Fibroblast of mammary gland (primary cell): Measurements from ENCODE around the gene PLA2G4D.

Experiments used
- DNase-seq: peaks from one replicate; pipeline ENCODE4 v3.0.0-alpha.2; 2010; ENCODE audit warnings: low read depth
- H3K4me3 ChIP-seq: 2 replicates; pipeline ENCODE4 v1.5.1; 2011; ENCODE audit warnings: low read depth, mild to moderate bottlenecking, low read length, moderate library complexity; ENCODE audit not compliant: control insufficient read depth
- TF ChIP-seq, protein P1 (sequence below): conservative IDR thresholded peaks from 2 replicates; pipeline ENCODE4 v1.5.1; 2011; ENCODE audit warnings: low read depth, low read length, inconsistent platforms; ENCODE audit not compliant: control insufficient read depth, insufficient read depth

The PLA2G4D gene

DNA sequence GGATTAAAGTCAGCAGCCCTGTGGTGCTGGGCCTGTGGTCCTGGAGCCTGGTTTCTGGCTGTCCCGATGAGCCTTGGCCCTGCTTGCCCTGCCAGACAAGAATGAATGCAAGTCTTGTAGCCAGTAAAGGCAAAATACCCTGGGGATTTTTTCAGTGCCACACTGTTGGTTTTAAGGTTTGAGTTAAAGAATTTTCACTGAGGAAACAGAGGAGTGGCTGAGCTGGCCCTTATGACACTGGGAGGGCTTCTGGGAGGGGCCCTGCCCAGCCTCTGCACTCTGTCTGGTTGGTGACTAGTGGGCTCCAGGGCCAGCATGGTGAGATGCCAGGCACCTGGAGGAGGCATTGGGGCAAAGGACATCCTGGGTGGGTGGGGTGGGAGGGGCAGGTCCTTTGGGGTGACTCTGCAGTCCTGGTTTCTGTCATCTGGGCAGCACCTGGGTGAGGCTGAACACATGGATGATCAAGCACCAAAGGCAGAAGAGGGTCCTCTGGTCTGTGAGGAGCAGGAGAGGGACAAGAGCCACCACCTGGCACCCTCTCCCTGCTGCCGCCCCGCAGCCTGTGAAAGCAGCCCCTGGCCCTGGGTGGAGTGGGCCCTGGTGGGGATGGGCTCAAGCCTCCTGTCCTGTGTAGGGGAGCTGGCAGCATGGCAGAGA, 61.0 kb downstream of the PLA2G4D start:
- TF ChIP-seq, protein P1, sequence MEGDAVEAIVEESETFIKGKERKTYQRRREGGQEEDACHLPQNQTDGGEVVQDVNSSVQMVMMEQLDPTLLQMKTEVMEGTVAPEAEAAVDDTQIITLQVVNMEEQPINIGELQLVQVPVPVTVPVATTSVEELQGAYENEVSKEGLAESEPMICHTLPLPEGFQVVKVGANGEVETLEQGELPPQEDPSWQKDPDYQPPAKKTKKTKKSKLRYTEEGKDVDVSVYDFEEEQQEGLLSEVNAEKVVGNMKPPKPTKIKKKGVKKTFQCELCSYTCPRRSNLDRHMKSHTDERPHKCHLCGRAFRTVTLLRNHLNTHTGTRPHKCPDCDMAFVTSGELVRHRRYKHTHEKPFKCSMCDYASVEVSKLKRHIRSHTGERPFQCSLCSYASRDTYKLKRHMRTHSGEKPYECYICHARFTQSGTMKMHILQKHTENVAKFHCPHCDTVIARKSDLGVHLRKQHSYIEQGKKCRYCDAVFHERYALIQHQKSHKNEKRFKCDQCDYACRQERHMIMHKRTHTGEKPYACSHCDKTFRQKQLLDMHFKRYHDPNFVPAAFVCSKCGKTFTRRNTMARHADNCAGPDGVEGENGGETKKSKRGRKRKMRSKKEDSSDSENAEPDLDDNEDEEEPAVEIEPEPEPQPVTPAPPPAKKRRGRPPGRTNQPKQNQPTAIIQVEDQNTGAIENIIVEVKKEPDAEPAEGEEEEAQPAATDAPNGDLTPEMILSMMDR, result no peak
- no peak overlapping the region for H3K4me3 ChIP-seq
- no peak for DNase-seq

DNA sequence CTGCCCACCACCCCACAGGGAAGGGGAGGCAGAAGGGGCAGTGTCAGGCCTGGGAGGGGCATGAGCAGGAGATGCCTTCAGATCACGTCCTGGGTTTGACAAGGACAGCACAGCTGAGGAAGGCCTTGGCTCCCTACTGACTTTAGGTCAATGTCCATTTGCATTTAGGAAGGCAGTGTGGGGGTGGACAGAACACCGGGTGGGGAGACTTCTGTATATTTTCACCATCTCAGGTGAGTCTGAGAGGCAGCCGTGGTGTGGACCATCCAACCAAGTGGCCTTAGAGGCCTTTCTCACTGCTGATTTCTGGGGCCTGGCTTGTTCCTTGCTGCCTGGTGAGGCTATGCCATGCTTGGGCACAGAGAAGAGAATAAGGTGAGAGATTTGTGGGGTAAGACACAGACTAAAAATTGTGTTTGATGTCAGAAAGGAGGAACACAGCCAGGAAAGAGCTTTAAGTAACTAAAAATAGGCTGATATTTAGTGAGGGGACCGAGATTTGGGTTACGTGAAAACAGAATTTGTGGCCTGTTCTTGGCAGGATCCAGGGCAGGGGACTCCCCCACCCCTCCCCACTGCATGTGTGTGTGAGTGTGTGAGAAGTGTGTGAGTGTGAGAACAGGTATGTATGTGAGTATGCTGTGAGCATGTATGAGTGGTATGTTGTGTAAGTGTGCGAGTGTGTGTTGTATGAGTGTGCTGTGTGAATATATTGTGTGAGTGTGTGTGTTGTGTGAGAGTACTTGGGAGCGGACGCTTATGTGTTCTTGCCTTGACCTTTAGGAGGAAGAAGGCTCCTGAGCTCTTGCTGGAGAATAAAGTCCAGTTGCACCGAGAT, 61.8 kb downstream of the PLA2G4D start:
- no peak for DNase-seq
- H3K4me3 ChIP-seq, result no peak overlapping the region
- TF ChIP-seq, protein P1, result no peak

DNA sequence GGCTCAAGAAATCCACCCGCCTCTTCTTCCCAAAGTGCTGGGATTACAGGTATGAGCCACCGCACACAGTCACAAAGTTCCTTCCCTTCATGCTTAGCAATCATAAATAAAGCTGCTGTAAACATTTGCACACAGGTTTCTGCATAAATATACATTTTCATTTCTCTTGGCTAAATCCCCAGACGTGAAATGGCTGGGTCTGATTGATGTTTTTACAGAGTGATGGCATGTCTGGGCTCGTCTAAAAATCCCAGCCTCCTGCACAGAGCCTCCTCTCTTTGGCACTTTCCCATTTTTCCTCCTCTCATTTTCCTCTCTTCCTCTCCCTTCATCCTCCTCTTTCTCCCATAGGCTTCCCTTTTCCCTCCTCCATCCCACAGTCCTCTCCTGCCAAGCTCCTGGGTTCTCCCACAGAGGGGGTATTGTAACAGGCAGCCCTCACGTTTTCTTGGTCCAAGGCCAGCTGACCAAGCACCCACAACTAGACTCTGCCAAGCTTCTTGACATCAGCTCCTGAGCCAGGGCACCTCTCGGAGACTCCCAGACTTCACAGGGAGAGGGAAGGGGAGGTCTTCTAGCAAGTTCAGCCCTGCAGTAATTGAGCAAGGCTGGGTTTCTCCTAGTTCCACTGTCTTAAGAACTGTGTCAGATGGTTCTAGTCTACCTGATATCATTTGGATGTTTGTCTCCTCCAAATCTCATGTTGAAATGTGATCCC, 63.0 kb downstream of the PLA2G4D start:
- H3K4me3 ChIP-seq, result no peak overlapping the region
- TF ChIP-seq, protein P1, result no peak
- no peak for DNase-seq

DNA sequence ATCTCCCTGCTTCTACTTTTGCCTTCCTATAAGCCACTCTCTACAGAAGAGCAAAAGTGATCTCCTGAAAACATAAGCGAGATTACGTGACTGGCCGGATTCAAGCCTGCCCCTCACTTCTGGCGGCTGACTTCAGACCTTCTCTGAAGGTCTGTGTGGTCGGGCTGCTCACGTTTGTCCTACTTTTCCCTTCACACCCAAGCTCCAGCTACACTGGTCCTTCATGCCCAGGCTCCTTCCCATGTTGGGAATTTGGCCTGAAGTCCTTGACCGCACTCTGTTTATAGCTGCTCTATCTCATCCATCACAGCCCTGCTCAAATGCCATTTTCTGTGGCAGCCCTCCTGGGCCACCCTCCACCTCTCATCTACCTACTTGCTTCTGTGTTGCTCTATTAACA, 66.8 kb downstream of the PLA2G4D start:
- TF ChIP-seq, protein P1, result no peak
- DNase-seq, result no peak
- no peak overlapping the region for H3K4me3 ChIP-seq

DNA sequence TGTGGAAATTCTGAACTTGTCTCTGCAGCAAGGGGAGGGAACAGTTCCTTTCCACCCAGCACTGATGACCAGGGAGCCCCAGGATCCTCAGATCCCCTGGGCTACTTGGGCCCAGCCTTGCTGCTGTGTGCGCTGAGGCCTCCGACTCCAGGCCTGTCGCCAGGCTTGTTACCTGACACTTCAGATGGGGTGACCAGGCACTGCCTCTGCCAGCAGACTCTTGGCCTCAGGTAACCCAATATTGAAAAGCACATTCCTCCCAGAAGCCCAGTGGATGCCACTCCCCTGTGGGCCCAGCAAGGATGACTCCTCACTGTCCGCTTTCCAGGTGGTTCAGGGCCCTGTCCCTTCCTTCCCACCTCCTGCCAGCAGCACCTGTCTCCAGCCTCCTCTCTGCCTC, 70.1 kb downstream of the PLA2G4D start:
- TF ChIP-seq, protein P1, result no peak
- H3K4me3 ChIP-seq, result no peak overlapping the region
- DNase-seq, result no peak

DNA sequence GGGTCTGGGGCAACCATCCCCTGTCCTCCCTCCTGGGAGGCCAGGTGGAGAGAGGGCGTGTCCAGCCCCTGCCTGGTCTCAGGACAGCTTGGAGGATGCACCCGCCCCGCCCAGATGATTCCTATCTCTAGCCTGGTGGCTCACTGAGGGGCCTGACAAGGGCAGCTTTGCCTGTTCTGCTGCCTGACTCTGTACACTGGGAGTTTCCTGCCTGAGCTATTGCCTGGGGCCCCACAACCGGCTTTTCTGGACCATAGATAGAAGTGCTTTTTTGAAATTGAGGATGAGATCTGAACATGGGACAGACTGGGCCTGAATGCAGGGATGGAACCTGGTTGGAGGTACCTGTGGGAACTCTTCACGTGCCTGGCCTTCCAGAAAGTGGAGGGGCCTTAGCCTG, 72.8 kb downstream of the PLA2G4D start:
- TF ChIP-seq, protein P1, result no peak
- H3K4me3 ChIP-seq, result no peak overlapping the region

More for the DNA sequence above, 72.8 kb downstream of the PLA2G4D start:
- DNase-seq, result no peak
